Mammary epithelial cell (primary cell): ENCODE data around the gene LHX2.

Source experiments
- CTCF ChIP-seq, 2 donors: IDR thresholded peaks in 1 of 2; conservative IDR thresholded peaks in 1 of 2; 2 replicates each; pipeline ENCODE4 v1.5.1; 2011 to 2012; ENCODE audit warnings: inconsistent platforms in 2 of 2, low read length in 2 of 2, mild to moderate bottlenecking in 2 of 2, control low read depth in 1 of 2, low read depth in 1 of 2; ENCODE audit not compliant: insufficient read depth in 1 of 2; ENCODE audit errors: extremely low read depth in 1 of 2
- EZH2 ChIP-seq: IDR thresholded peaks from 2 replicates; pipeline ENCODE4 v1.6.1; 2012; ENCODE audit warnings: low read length, inconsistent platforms, borderline replicate concordance

- TF ChIP-seq CTCF (conservative IDR thresholded peaks at IDR 0.05 in 1 of 2, IDR thresholded peaks at IDR 0.05 in 1 of 2; ENCODE audit: extremely low read depth in 1 of 2, insufficient read depth in 1 of 2, low read depth in 1 of 2, low read length in 2 of 2) (no peak), EZH2 (no peak)
These were observed 13.8 kb upstream of the LHX2 start for GRCh38 chr9:123997665-123998277.
